Measurements from ENCODE around the gene NEAT1. TPM values are rescaled to one million over a fixed set of nuclear protein-coding genes. Genes with fewer than 3 reads are reported as not detected.

NEAT1 gene
- total RNA-seq, 1 experiment from 2014 or later: 74.7 TPM

DNA sequence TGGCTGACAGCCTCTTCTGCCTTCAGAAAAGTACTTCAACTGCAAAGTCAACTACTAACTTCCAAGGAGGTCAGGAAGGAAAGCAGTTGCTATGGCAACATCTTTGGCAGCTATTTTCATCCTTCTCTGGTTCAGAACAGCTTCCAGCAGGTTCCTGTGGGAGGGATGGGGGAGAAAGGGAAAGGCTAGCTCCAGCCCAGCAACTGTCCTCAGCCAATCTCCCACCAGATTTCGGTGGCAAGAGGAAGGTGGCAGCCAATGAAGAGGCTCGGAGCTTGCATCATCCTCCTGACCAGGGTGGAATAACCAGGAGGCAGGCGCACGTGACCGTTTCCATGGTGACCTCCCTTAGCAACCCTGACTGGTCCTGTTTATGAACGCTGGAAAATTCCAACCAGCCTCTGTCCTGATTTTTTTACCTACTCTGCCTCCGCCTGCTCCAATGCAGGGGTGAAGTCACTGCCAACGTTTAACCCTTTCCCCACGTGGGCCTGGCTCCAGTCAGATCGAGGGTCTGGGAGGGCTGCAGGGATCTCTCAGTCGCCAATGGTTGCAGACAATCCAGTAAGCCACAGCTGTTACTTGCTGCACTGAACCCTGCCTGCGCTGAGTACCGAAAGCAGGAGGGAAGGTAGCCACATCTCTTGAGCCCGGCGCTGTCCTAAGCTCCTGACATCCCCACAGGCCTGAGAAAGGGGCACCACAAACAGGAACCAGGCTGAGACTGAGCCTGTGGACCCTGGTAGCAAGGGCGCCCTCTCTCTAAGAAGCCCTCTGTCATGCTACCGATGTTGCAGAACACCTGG lies 65.1 kb downstream of the NEAT1 start:
- peak overlapping the region; percentile 61 for H3K9ac ChIP-seq (ENCODE audit: low read length)
- H3K4me3 ChIP-seq (ENCODE audit: low read length): peak overlapping the region; percentile 52
- H3K9me2 ChIP-seq (replicated peaks; ENCODE audit: insufficient read depth, low read length): no peaks in the 10 kb centered on the region
- H3K27ac ChIP-seq (ENCODE audit: low read length): peak overlapping the region; percentile 69
- peak overlapping the region; percentile 64 for H2AFZ ChIP-seq (ENCODE audit: low read length)
- H3K36me3 ChIP-seq (ENCODE audit: insufficient read depth, low read length): no peaks in the 10 kb centered on the region
- H3K9me3 ChIP-seq (ENCODE audit: low read length): no peaks in the 10 kb centered on the region
- no peaks in the 10 kb centered on the region for H3K27me3 ChIP-seq (ENCODE audit: low read length)
- H3K79me2 ChIP-seq (ENCODE audit: low read length): no peaks in the 10 kb centered on the region
- no peaks in the 10 kb centered on the region for H4K20me1 ChIP-seq (ENCODE audit: insufficient read depth, low read depth, low read length)
- peak; percentile 91 for DNase-seq
- peaks cover 47% of the 10 kb centered on the region for H3K4me1 ChIP-seq (ENCODE audit: low read length)
- H3K4me2 ChIP-seq (ENCODE audit: low read depth, low read length, poor library complexity, severe bottlenecking): peak overlapping the region; percentile 68

- peak; percentile 64 for DNase-seq
- peak overlapping the region; percentile 64 for H2AFZ ChIP-seq (ENCODE audit: low read length)
- peak overlapping the region; percentile 69 for H3K27ac ChIP-seq (ENCODE audit: low read length)
- H3K4me2 ChIP-seq (ENCODE audit: low read depth, low read length, poor library complexity, severe bottlenecking): peak overlapping the region; percentile 68
- H3K36me3 ChIP-seq (ENCODE audit: insufficient read depth, low read length): no peaks in the 10 kb centered on the region
- no peaks in the 10 kb centered on the region for H3K9me3 ChIP-seq (ENCODE audit: low read length)
- no peaks in the 10 kb centered on the region for H3K27me3 ChIP-seq (ENCODE audit: low read length)
- peak overlapping the region; percentile 61 for H3K9ac ChIP-seq (ENCODE audit: low read length)
- H3K4me3 ChIP-seq (ENCODE audit: low read length): peak overlapping the region; percentile 52
- peaks cover 54% of the 10 kb centered on the region for H3K4me1 ChIP-seq (ENCODE audit: low read length)
- H3K9me2 ChIP-seq (replicated peaks; ENCODE audit: insufficient read depth, low read length): no peaks in the 10 kb centered on the region
- H4K20me1 ChIP-seq (ENCODE audit: insufficient read depth, low read depth, low read length): no peaks in the 10 kb centered on the region
- H3K79me2 ChIP-seq (ENCODE audit: low read length): no peaks in the 10 kb centered on the region
These were observed 65.9 kb downstream of the NEAT1 start for GRCh38 chr11:65488273-65489034.

DNA sequence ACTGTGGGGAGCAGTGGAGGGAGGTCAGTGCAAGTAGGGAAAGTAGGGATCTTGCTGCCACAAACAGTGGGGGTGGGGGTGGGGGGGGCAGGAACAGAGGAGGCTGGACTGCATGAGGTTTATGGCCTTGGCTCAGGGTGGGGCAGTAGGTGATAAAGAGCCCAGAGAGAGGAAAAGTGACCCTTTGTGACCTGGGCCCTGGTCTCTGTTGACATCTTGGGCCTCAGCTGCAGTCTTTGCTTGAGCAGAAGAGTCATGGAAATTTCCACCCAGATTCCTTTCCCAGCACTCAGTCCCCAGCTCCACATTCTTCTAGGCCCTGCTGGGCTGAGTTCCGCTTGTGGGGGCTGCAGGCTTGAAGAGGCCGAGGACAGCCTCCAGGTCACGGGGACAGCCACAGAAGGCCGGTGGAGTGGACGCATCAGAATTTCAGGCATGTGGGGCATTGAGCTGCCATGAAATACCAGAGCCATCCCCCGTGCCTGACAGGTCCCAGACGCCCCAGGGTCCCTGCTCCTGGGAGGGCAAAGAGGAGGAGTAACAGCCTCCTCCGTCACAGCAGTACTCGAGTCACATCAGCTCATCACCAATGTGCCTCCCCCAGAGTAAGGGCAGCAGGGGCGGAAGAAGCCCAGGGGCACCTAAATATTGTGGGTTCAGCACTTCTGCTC lies 66.6 kb downstream of the NEAT1 start:
- peaks cover 60% of the 10 kb centered on the region for H3K4me1 ChIP-seq (ENCODE audit: low read length)
- H3K9me3 ChIP-seq (ENCODE audit: low read length): no peaks in the 10 kb centered on the region
- no peaks in the 10 kb centered on the region for H3K79me2 ChIP-seq (ENCODE audit: low read length)
- H2AFZ ChIP-seq (ENCODE audit: low read length): no peak overlapping the region
- peak overlapping the region; percentile 69; the same call in 1 of the 2 replicates for H3K27ac ChIP-seq (ENCODE audit: low read length)
- no peaks in the 10 kb centered on the region for H4K20me1 ChIP-seq (ENCODE audit: insufficient read depth, low read depth, low read length)
- H3K4me3 ChIP-seq (ENCODE audit: low read length): no peak overlapping the region
- peak overlapping the region; percentile 61 for H3K9ac ChIP-seq (ENCODE audit: low read length)
- no peak for DNase-seq
- H3K4me2 ChIP-seq (ENCODE audit: low read depth, low read length, poor library complexity, severe bottlenecking): peak overlapping the region; percentile 68
- no peaks in the 10 kb centered on the region for H3K9me2 ChIP-seq (replicated peaks; ENCODE audit: insufficient read depth, low read length)
- no peaks in the 10 kb centered on the region for H3K27me3 ChIP-seq (ENCODE audit: low read length)
- no peaks in the 10 kb centered on the region for H3K36me3 ChIP-seq (ENCODE audit: insufficient read depth, low read length)

DNA sequence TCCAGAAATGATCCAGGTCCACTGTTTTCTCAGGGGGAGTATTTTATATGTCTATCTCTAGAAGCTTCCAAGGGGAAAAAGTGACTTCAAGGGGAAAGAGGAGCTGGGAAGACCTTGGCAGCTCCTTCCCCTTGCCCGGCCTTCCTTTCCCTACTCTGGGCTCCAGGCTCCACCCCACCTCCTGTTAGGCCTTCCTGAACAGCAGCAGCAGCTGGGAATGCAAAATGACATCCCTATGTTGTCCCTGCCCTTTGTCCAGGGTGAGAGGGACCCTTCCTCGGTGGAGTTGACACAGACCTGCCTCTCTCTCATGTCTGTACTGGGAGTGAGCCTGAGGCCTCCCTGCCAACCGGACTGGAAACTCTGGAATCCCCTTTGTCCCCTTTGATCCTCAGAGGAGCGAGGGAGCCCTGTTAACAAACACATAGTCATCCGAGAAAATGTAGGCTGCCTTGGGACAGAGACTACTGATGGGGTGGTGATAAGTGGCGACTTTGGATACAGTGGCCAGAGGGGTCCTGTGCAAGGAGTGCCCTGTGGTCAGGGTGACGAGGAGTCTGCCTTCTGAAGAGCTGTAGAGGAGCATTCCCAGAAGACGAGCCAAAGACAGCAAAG lies 67.2 kb downstream of the NEAT1 start:
- no peaks in the 10 kb centered on the region for H3K9me2 ChIP-seq (replicated peaks; ENCODE audit: insufficient read depth, low read length)
- no peak overlapping the region for H3K4me3 ChIP-seq (ENCODE audit: low read length)
- no peak overlapping the region for H2AFZ ChIP-seq (ENCODE audit: low read length)
- no peaks in the 10 kb centered on the region for H3K9me3 ChIP-seq (ENCODE audit: low read length)
- no peak overlapping the region for H3K9ac ChIP-seq (ENCODE audit: low read length)
- no peak overlapping the region for H3K4me2 ChIP-seq (ENCODE audit: low read depth, low read length, poor library complexity, severe bottlenecking)
- no peaks in the 10 kb centered on the region for H3K36me3 ChIP-seq (ENCODE audit: insufficient read depth, low read length)
- H3K27me3 ChIP-seq (ENCODE audit: low read length): no peaks in the 10 kb centered on the region
- peaks cover 65% of the 10 kb centered on the region for H3K4me1 ChIP-seq (ENCODE audit: low read length)
- no peaks in the 10 kb centered on the region for H3K79me2 ChIP-seq (ENCODE audit: low read length)
- no peaks in the 10 kb centered on the region for H4K20me1 ChIP-seq (ENCODE audit: insufficient read depth, low read depth, low read length)
- no peak for DNase-seq
- no peak overlapping the region for H3K27ac ChIP-seq (ENCODE audit: low read length)

DNA sequence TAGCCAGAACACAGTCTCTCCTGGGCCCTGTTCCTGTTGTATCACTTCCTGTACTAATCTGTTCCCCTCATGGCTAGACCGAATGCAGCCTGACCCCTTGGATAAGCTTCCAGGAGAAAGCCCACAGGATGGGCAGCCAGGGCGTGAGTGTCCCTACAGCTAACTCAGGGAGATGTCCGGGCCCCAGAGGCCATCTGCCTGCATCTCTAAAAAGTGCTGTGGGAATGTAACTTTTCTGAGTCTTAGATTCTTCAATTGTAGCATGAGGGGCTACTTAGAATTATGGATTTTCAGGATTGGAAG lies 68.5 kb downstream of the NEAT1 start:
- H3K4me3 ChIP-seq (ENCODE audit: low read length): no peak overlapping the region
- no peaks in the 10 kb centered on the region for H4K20me1 ChIP-seq (ENCODE audit: insufficient read depth, low read depth, low read length)
- no peaks in the 10 kb centered on the region for H3K36me3 ChIP-seq (ENCODE audit: insufficient read depth, low read length)
- H3K79me2 ChIP-seq (ENCODE audit: low read length): no peaks in the 10 kb centered on the region
- no peak for DNase-seq
- peaks cover 65% of the 10 kb centered on the region for H3K4me1 ChIP-seq (ENCODE audit: low read length)
- no peaks in the 10 kb centered on the region for H3K9me2 ChIP-seq (replicated peaks; ENCODE audit: insufficient read depth, low read length)
- H3K27me3 ChIP-seq (ENCODE audit: low read length): no peaks in the 10 kb centered on the region
- no peak overlapping the region for H3K9ac ChIP-seq (ENCODE audit: low read length)
- H3K9me3 ChIP-seq (ENCODE audit: low read length): no peaks in the 10 kb centered on the region
- no peak overlapping the region for H2AFZ ChIP-seq (ENCODE audit: low read length)
- no peak overlapping the region for H3K4me2 ChIP-seq (ENCODE audit: low read depth, low read length, poor library complexity, severe bottlenecking)
- H3K27ac ChIP-seq (ENCODE audit: low read length): no peak overlapping the region

DNA sequence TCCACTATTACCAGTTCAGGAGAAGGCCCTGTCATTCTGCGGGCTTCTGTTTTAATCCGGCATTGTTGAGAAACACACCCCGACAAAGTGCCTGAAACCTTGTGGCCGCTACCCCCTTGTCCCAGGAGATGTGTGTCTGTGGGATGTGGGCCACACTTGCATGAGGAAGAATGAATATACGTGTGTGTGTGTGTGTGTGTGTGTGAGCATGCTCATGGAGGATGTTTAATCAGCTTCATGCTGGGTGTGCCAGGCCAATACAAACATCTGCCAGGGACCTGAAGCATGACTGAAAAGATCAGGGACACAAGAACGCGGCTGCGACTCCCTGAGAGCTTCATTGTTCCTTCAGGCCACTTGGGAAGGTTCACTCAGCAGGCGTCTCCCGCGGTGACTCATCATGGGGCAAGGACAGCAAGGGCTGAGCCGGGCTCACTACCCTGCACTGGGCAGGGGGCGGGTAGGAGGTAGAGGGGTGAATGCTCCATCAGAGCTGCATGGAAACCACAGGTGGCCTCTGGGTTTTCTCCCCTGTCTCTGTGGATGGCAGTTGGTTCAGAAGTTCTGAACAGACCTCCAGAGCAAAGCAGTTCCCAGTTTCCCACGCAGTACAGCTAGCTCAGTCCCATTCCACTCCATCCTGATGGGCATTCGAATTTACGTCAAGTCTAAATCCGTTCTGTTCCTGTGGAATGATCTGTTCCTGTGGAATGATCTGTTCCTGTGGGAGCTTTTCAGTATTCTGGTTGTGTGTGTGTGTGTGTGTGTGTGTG lies 69.2 kb downstream of the NEAT1 start:
- Histone ChIP-seq H3K79me2 (ENCODE audit: low read length) (no peaks in the 10 kb centered on the region), H3K9ac (ENCODE audit: low read length) (no peak overlapping the region), H3K27me3 (ENCODE audit: low read length) (no peaks in the 10 kb centered on the region), H3K36me3 (ENCODE audit: insufficient read depth, low read length) (no peaks in the 10 kb centered on the region), H3K9me3 (ENCODE audit: low read length) (no peaks in the 10 kb centered on the region), H3K9me2 (replicated peaks; ENCODE audit: insufficient read depth, low read length) (no peaks in the 10 kb centered on the region), H4K20me1 (ENCODE audit: insufficient read depth, low read depth, low read length) (no peaks in the 10 kb centered on the region), H2AFZ (ENCODE audit: low read length) (peak overlapping the region; percentile 8; the same call in 1 of the 2 replicates), H3K27ac (ENCODE audit: low read length) (no peak overlapping the region), H3K4me2 (ENCODE audit: low read depth, low read length, poor library complexity, severe bottlenecking) (no peak overlapping the region), H3K4me1 (ENCODE audit: low read length) (peaks cover 68% of the 10 kb centered on the region), H3K4me3 (ENCODE audit: low read length) (no peak overlapping the region)
- no peak for DNase-seq

- H3K9ac ChIP-seq (ENCODE audit: low read length): no peak overlapping the region
- H2AFZ ChIP-seq (ENCODE audit: low read length): no peak overlapping the region
- no peak overlapping the region for H3K27ac ChIP-seq (ENCODE audit: low read length)
These were observed 69.7 kb downstream of the NEAT1 start for GRCh38 chr11:65492387-65492636.

More at GRCh38 chr11:65492387-65492636, 69.7 kb downstream of the NEAT1 start:
- Histone ChIP-seq H3K9me2 (replicated peaks; ENCODE audit: insufficient read depth, low read length) (no peaks in the 10 kb centered on the region), H3K36me3 (ENCODE audit: insufficient read depth, low read length) (no peaks in the 10 kb centered on the region), H3K9me3 (ENCODE audit: low read length) (no peaks in the 10 kb centered on the region), H3K79me2 (ENCODE audit: low read length) (no peaks in the 10 kb centered on the region), H3K4me1 (ENCODE audit: low read length) (peaks cover 68% of the 10 kb centered on the region), H3K4me2 (ENCODE audit: low read depth, low read length, poor library complexity, severe bottlenecking) (no peak overlapping the region), H4K20me1 (ENCODE audit: insufficient read depth, low read depth, low read length) (no peaks in the 10 kb centered on the region), H3K27me3 (ENCODE audit: low read length) (no peaks in the 10 kb centered on the region), H3K4me3 (ENCODE audit: low read length) (no peak overlapping the region)
- DNase-seq: no peak
